Measurements from ENCODE around the gene C10orf62.

DNA sequence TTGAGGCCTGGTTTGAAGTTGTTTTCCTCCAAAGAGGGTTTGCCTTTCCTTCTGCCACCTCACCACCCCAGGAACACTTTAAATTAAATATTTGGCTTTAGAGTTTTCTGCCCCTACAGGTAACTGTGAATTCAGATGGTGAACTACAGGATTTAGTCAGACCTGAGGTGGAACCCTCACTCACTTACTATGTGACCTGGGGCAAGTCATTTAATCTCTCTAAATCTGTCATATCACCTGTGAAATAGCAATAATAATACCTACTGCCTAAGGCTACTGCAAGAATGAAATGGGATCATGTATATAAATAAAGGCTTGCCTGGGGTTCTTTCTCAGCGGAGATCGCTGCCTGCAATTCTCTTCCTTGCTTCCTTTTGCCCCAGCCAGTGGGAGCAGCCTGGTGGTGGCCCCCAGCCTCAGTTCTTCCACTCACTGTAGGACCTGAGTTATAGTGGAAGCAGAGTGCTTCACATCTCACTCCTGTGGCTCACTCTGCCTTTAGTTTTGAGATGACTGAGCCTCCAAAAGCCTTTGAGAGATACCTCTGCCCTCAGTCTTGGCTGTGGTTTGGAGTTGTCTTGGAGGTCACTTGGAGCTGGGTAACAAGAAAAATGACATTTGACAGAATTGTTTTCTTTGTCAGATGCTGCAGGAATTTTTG is 23.1 kb upstream of the C10orf62 start:
- TF ChIP-seq, protein P1, sequence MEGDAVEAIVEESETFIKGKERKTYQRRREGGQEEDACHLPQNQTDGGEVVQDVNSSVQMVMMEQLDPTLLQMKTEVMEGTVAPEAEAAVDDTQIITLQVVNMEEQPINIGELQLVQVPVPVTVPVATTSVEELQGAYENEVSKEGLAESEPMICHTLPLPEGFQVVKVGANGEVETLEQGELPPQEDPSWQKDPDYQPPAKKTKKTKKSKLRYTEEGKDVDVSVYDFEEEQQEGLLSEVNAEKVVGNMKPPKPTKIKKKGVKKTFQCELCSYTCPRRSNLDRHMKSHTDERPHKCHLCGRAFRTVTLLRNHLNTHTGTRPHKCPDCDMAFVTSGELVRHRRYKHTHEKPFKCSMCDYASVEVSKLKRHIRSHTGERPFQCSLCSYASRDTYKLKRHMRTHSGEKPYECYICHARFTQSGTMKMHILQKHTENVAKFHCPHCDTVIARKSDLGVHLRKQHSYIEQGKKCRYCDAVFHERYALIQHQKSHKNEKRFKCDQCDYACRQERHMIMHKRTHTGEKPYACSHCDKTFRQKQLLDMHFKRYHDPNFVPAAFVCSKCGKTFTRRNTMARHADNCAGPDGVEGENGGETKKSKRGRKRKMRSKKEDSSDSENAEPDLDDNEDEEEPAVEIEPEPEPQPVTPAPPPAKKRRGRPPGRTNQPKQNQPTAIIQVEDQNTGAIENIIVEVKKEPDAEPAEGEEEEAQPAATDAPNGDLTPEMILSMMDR (IDR thresholded peaks at IDR 0.05): no peak
- TF ChIP-seq POLR2A (IDR thresholded peaks at IDR 0.05) (no peak), EP300 (IDR thresholded peaks at IDR 0.05; ENCODE audit: low read depth) (no peak)

Measured in transverse colon (tissue), 3 donors.